ENCODE data around the gene HYCC2. TPM values are rescaled to one million over a fixed set of nuclear protein-coding genes. Genes with fewer than 3 reads are reported as not detected.

Gene HYCC2
- total RNA-seq, 1 donor from 2014 or later, result 14.7 TPM

DNA sequence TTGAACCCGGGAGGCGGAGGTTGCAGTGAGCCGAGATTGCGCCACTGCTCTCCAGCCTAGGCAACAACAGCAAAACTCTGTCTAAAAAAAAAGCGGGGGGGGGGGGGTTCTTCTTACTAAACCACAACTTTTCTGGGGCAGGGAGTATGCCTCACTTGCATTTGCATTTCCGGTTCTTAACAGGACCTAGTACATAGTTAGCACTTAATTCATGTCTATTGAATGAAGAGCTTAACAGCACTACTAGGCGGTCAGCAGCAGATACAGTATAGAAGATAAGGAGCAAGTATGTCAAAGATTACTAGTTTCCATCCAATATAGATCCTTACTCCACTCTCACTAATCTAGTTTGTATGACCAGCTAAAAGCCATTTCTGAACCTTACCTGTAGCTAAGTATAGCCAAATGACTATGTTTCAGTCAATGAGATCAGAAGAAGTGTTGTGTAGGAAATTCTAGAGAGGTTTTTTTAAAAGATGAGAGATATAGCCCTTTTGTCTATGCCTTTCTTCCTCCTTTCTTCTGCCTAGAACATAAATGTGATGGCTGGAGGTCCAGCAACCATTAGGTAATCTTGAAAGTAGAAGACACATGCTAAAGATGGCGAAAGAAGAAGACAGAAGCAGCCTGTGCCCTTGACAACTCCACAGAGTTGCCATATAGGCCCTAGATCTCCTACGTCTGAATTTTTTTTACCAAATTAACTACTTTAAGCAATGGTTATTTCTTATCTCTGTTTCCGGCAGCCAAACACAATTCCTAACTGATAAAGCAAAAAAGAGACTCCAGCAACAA lies 11.3 kb downstream of the HYCC2 start:
- TF ChIP-seq, protein P1, sequence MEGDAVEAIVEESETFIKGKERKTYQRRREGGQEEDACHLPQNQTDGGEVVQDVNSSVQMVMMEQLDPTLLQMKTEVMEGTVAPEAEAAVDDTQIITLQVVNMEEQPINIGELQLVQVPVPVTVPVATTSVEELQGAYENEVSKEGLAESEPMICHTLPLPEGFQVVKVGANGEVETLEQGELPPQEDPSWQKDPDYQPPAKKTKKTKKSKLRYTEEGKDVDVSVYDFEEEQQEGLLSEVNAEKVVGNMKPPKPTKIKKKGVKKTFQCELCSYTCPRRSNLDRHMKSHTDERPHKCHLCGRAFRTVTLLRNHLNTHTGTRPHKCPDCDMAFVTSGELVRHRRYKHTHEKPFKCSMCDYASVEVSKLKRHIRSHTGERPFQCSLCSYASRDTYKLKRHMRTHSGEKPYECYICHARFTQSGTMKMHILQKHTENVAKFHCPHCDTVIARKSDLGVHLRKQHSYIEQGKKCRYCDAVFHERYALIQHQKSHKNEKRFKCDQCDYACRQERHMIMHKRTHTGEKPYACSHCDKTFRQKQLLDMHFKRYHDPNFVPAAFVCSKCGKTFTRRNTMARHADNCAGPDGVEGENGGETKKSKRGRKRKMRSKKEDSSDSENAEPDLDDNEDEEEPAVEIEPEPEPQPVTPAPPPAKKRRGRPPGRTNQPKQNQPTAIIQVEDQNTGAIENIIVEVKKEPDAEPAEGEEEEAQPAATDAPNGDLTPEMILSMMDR (IDR thresholded peaks at IDR 0.05), result no peak
- no peak for TF ChIP-seq POLR2A (IDR thresholded peaks at IDR 0.05)
- TF ChIP-seq POLR2AphosphoS5 (IDR thresholded peaks at IDR 0.05; ENCODE audit: insufficient read depth in 1 of 2, low read depth in 1 of 2), result no peak
- Histone ChIP-seq H3K4me3 (no peak overlapping the region), H3K27ac (no peak overlapping the region), H3K4me1 (peaks cover 12% of the 10 kb centered on the region), H3K36me3 (no peaks in the 10 kb centered on the region), H3K27me3 (no peaks in the 10 kb centered on the region), H3K9me3 (no peaks in the 10 kb centered on the region)
- DNase-seq (ENCODE audit: extremely low spot score in 2 of 2), result no peak
- intact Hi-C loops (cut with DNase I), result no loop called here

DNA sequence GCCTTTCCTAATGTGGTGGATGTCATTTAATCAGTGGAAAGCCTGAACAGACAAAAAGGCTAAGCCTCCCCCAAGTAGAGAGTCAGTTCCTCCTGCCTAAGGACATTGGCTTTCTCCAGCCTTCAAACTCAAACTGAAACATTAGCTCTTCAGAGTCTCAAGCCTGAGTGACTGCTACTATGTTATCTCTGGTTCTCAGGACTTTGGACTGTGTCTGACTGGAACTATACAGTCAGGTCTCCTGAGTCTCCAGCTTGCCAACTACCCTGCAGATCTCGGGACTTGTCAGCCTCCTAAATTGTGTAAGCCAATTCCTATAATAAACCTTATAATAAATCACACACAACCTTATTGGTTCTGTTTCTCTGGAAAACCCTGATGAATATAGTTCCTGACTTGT lies 12.6 kb downstream of the HYCC2 start:
- H3K27me3 ChIP-seq, result no peaks in the 10 kb centered on the region
- intact Hi-C loops (cut with DNase I), result no loop called here
- H3K4me3 ChIP-seq, result no peak overlapping the region
- peaks cover 6% of the 10 kb centered on the region for H3K4me1 ChIP-seq
- H3K36me3 ChIP-seq, result no peaks in the 10 kb centered on the region
- no peaks in the 10 kb centered on the region for H3K9me3 ChIP-seq
- DNase-seq (ENCODE audit: extremely low spot score in 2 of 2), result no peak
- no peak overlapping the region for H3K27ac ChIP-seq
- TF ChIP-seq POLR2AphosphoS5 (IDR thresholded peaks at IDR 0.05; ENCODE audit: insufficient read depth in 1 of 2, low read depth in 1 of 2), result no peak
- TF ChIP-seq, protein P1 (IDR thresholded peaks at IDR 0.05), result no peak
- no peak for TF ChIP-seq POLR2A (IDR thresholded peaks at IDR 0.05)

DNA sequence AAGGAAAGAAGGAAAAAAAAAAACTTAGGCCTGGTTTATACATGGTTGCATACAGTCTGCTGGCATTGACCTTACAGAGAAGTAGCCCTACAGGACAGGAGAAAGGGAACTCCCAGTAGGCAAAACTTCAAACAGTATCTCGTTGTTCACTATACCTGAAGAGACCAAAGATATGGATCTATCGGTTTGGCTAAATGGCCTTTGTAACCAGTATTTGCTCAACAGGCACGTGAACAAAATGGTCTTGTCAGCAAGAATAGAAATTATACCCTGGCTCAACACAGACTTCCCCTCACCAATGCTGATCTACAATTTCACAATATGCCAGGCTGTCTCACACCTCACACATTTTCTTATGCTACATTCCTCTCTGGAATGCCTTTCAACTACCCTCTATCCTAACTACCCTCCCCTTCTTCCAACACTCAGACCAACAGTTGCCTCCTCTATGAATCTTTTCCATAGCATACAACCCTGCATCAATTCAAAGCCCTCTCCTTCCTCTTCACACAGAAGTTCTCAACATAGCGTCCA lies 13.7 kb downstream of the HYCC2 start:
- Histone ChIP-seq H3K27me3 (no peaks in the 10 kb centered on the region), H3K9me3 (no peaks in the 10 kb centered on the region), H3K27ac (no peak overlapping the region), H3K36me3 (no peaks in the 10 kb centered on the region), H3K4me3 (no peak overlapping the region), H3K4me1 (peaks cover 6% of the 10 kb centered on the region)
- TF ChIP-seq POLR2A (IDR thresholded peaks at IDR 0.05) (no peak), POLR2AphosphoS5 (IDR thresholded peaks at IDR 0.05; ENCODE audit: insufficient read depth in 1 of 2, low read depth in 1 of 2) (no peak)
- TF ChIP-seq, protein P1 (IDR thresholded peaks at IDR 0.05), result no peak
- intact Hi-C loops (cut with DNase I), result no loop called here
- DNase-seq (ENCODE audit: extremely low spot score in 2 of 2), result no peak

DNA sequence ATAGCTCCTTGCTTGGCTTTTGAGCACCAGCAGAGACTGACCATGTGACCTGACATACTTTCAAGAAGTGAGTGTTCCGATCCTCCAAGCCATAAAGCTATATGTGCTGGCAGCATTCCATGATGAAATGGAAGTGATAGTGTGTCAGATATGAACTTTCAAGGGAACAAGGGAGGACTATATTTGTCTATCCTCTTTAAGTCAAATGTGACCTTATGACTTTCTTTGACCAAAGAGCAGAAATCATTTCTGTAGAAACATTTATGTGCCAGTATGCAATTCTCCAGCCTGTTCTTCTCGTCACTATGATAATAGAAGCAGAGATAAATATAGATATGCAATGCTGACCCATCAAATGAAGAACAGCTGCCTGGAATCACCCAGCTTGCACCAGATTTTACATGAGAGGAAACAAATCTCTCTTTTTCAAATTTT lies 14.4 kb downstream of the HYCC2 start:
- TF ChIP-seq POLR2A (IDR thresholded peaks at IDR 0.05) (no peak), POLR2AphosphoS5 (IDR thresholded peaks at IDR 0.05; ENCODE audit: insufficient read depth in 1 of 2, low read depth in 1 of 2) (no peak)
- TF ChIP-seq, protein P1 (IDR thresholded peaks at IDR 0.05), result no peak
- H3K4me1 ChIP-seq, result peaks cover 6% of the 10 kb centered on the region
- H3K9me3 ChIP-seq, result no peaks in the 10 kb centered on the region
- no peaks in the 10 kb centered on the region for H3K27me3 ChIP-seq
- no peaks in the 10 kb centered on the region for H3K36me3 ChIP-seq
- H3K27ac ChIP-seq, result no peak overlapping the region
- DNase-seq (ENCODE audit: extremely low spot score in 2 of 2), result no peak
- no peak overlapping the region for H3K4me3 ChIP-seq
- intact Hi-C loops (cut with DNase I), result no loop called here

DNA sequence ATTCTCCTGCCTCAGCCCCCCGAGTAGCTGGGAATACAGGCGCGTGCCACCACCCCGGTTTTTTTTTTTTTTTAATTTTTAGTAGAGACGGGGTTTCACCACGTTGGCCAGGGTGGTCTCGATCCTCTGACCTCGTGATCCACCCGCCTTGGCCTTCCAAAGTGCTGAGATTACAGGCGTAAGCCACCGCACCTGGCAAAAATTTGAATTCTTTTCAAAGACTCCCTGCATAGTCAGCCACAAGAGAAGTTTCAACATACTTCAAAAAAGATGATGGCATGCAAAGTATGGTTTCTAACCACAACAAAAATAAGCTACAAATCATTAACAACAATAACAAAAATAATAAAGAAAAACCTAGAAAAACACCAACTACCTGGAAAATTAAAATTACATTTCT lies 22.0 kb downstream of the HYCC2 start:
- Histone ChIP-seq H3K4me3 (no peak overlapping the region), H3K27me3 (no peaks in the 10 kb centered on the region), H3K36me3 (no peaks in the 10 kb centered on the region), H3K27ac (no peak overlapping the region), H3K4me1 (no peaks in the 10 kb centered on the region), H3K9me3 (no peaks in the 10 kb centered on the region)
- no peak for DNase-seq (ENCODE audit: extremely low spot score in 2 of 2)
- TF ChIP-seq POLR2AphosphoS5 (IDR thresholded peaks at IDR 0.05; ENCODE audit: insufficient read depth in 1 of 2, low read depth in 1 of 2) (no peak), POLR2A (IDR thresholded peaks at IDR 0.05) (no peak)
- TF ChIP-seq, protein P1 (IDR thresholded peaks at IDR 0.05), result no peak
- intact Hi-C loops (cut with DNase I), result no loop called here

All from vagina (tissue), 2 donors.